Uterus (tissue), 4 donors: ENCODE results near the gene EXOC6. TPM values are rescaled to one million over a fixed set of nuclear protein-coding genes. Genes with fewer than 3 reads are reported as not detected.
A peak's percentile ranks its signal among the peaks of the same experiment; 100 is the strongest.
"Not testable (repeated sequence)": the region's sequence is repeated elsewhere in the genome, so short reads cannot be mapped to it uniquely, and the experiment has no call there.

Source experiments
- DNase-seq, 2 donors: peaks; one replicate each; pipeline ENCODE4 v3.0.0-alpha.2; 2019 to 2020
- H3K27ac ChIP-seq, 2 donors: fragments of 200-600 bp; sonication (generic); 1 replicate in 1 of 2; 2 replicates in 1 of 2; pipeline ENCODE4 v1.5.1; 2016 to 2018
- H3K27me3 ChIP-seq, 2 donors: fragments of 200-600 bp; sonication (generic); one replicate each; pipeline ENCODE4 v1.5.1; 2018 to 2019; ENCODE audit warnings: control low read depth in 1 of 2
- H3K36me3 ChIP-seq, 2 donors: fragments of 200-600 bp; sonication (generic); one replicate each; pipeline ENCODE4 v1.5.1; 2019; ENCODE audit warnings: control low read depth in 1 of 2
- H3K4me1 ChIP-seq, 2 donors: fragments of 200-600 bp; sonication (generic); one replicate each; pipeline ENCODE4 v1.5.1; 2018 to 2019; ENCODE audit warnings: control low read depth in 1 of 2
- H3K4me3 ChIP-seq, 2 donors: fragments of 200-600 bp; sonication (generic); 1 replicate in 1 of 2; 2 replicates in 1 of 2; pipeline ENCODE4 v1.5.1; 2018 to 2019; ENCODE audit warnings: mild to moderate bottlenecking in 1 of 2
- H3K9me3 ChIP-seq, 2 donors: fragments of 200-600 bp; sonication (generic); one replicate each; pipeline ENCODE4 v1.5.1; 2019; ENCODE audit warnings: control low read depth in 1 of 2
- CTCF ChIP-seq, 4 experiments: fragments of 200-600 bp in 2 of 4; fragments of 450-650 bp in 2 of 4; sonication (generic) in 2 of 4; IDR thresholded peaks; one replicate each; pipeline ENCODE4 v1.5.1; 2016 to 2019; ENCODE audit warnings: antibody characterized with exemption in 4 of 4, mild to moderate bottlenecking in 2 of 4, moderate library complexity in 1 of 4
- POLR2A ChIP-seq, 2 donors: fragments of 450-650 bp; IDR thresholded peaks; one replicate each; pipeline ENCODE4 v1.6.1; 2016; ENCODE audit warnings: antibody characterized with exemption in 2 of 2, mild to moderate bottlenecking in 1 of 2, moderate library complexity in 1 of 2
- intact Hi-C: fragments of 100-400 bp; cut with DNase I; formaldehyde crosslinking; loops from one replicate; pipeline ENCODE4 v1.15.1; 2023; ENCODE audit warnings: low total_unique reads
- total RNA-seq, 4 donors: library from RNA; depleted of rRNA in 3 of 4; stranded (reverse); fragments of >200 nt in 3 of 4; gene quantifications; one replicate each; pipeline versions ENCODE4 v1.1.0 to v1.2.4, GENCODE V29; 2014 to 2023
- donor health status: DM: yes; HTN: yes; CAD: no.

The EXOC6 gene
- total RNA-seq, 4 donors from 2014 or later = 4.9 to 35.4 (median 20.2) TPM

- no peak for TF ChIP-seq POLR2A (IDR thresholded peaks at IDR 0.05)
- no peak for TF ChIP-seq CTCF (IDR thresholded peaks at IDR 0.05)
- H3K9me3 ChIP-seq = no peaks in the 10 kb centered on the region
- intact Hi-C loops = no loop called here
Measured at GRCh38 chr10:92903633-92904032, 55.3 kb downstream of the EXOC6 start.

GRCh38 chr10:92907280-92907679 lies 59.0 kb downstream of the EXOC6 start:
- no peak for TF ChIP-seq CTCF (IDR thresholded peaks at IDR 0.05)
- TF ChIP-seq POLR2A (IDR thresholded peaks at IDR 0.05) = no peak
- no peaks in the 10 kb centered on the region for H3K9me3 ChIP-seq
- no peaks in the 10 kb centered on the region for H3K36me3 ChIP-seq
- H3K27me3 ChIP-seq = no peaks in the 10 kb centered on the region
- no peak overlapping the region for H3K27ac ChIP-seq
- H3K4me3 ChIP-seq = no peak overlapping the region
- DNase-seq = no peak
- no peaks in the 10 kb centered on the region for H3K4me1 ChIP-seq
- intact Hi-C loops = no loop called here

More at GRCh38 chr10:92903633-92904032, 55.3 kb downstream of the EXOC6 start:
- Histone ChIP-seq H3K36me3 (no peaks in the 10 kb centered on the region), H3K4me3 (no peak overlapping the region), H3K4me1 (no peaks in the 10 kb centered on the region), H3K27ac (no peak overlapping the region), H3K27me3 (no peaks in the 10 kb centered on the region)
- no peak for DNase-seq

GRCh38 chr10:92912631-92913030 lies 64.3 kb downstream of the EXOC6 start:
- DNase-seq, intact Hi-C loops, H3K27ac ChIP-seq, H3K9me3 ChIP-seq, H3K4me3 ChIP-seq, H3K4me1 ChIP-seq, H3K36me3 ChIP-seq, H3K27me3 ChIP-seq: not testable (repeated sequence)

- no peak overlapping the region for H3K4me3 ChIP-seq
- no peak overlapping the region for H3K27ac ChIP-seq
- H3K9me3 ChIP-seq = no peaks in the 10 kb centered on the region
- no peaks in the 10 kb centered on the region for H3K4me1 ChIP-seq
- no peaks in the 10 kb centered on the region for H3K36me3 ChIP-seq
- no peaks in the 10 kb centered on the region for H3K27me3 ChIP-seq
- DNase-seq = no peak
- intact Hi-C loops = no loop called here
- TF ChIP-seq CTCF (IDR thresholded peaks at IDR 0.05) (no peak), POLR2A (IDR thresholded peaks at IDR 0.05) (no peak)
Measured at GRCh38 chr10:92913973-92914372, 65.7 kb downstream of the EXOC6 start.

GRCh38 chr10:92914478-92915325 lies 66.4 kb downstream of the EXOC6 start:
- intact Hi-C loops = no loop called here
- peak in 1 of 2 donors; percentile 20 for DNase-seq
- Histone ChIP-seq H3K27me3 (no peaks in the 10 kb centered on the region), H3K4me1 (no peaks in the 10 kb centered on the region), H3K4me3 (no peak overlapping the region), H3K9me3 (no peaks in the 10 kb centered on the region), H3K36me3 (no peaks in the 10 kb centered on the region), H3K27ac (no peak overlapping the region)
- TF ChIP-seq POLR2A (IDR thresholded peaks at IDR 0.05) = no peak
- peak in 3 of 4 experiments; percentile 20 to 47 (median 34) for TF ChIP-seq CTCF (IDR thresholded peaks at IDR 0.05)
